ENCODE results near the gene GABBR1.

Gene GABBR1

DNA sequence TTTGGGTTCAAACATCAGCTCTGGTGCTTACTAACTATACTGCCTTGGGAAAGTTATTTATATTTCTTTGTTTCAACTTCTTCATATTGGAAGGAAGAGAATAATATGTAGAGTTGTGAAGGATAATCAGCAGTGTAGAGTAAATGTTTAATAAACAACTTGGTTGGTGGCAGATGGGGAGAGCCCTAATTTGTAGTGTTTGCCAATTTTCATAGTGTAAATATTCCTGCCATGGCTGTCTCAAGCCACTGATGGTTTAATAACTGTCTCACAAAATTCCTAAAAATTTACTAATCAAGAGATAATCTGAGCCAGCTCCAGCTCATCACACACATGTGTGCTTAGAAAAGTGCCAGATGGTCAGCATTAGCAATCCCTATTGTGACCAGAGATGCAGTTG is 48.2 kb downstream of the GABBR1 start, which contains the start of gene OR2H2:
Gene OR2H2 (plus strand): TSS at position 301 of the 400 bp plus-strand sequence. CDS start 2,824 bp downstream, outside the sequence.
- no peaks in the 10 kb centered on the region for H3K79me2 ChIP-seq (ENCODE audit: insufficient read depth, low read depth)

GRCh38 chr6:29577544-29577943 is 55.4 kb downstream of the GABBR1 start:
- Histone ChIP-seq H2AFZ (ENCODE audit: low read depth) (no peak overlapping the region), H3K4me1 (ENCODE audit: low read depth, poor library complexity, severe bottlenecking) (no peaks in the 10 kb centered on the region), H3K9ac (no peak overlapping the region), H3K4me3 (IDR thresholded peaks at IDR 0.05; ENCODE audit: insufficient read depth, low read depth, low read length) (no peak overlapping the region), H3K79me2 (ENCODE audit: insufficient read depth, low read depth) (no peaks in the 10 kb centered on the region), H3K4me2 (no peak overlapping the region), H3K36me3 (ENCODE audit: insufficient read depth) (no peaks in the 10 kb centered on the region), H3K27ac (no peak overlapping the region), H3K27me3 (ENCODE audit: insufficient read depth, low read depth) (no peaks in the 10 kb centered on the region), H4K20me1 (ENCODE audit: insufficient read depth) (no peaks in the 10 kb centered on the region)
- no peak for TF ChIP-seq CTCF (conservative IDR thresholded peaks at IDR 0.05; ENCODE audit: low read depth, low read length)

More for the DNA sequence above, 48.2 kb downstream of the GABBR1 start, which contains the start of gene OR2H2:
- Histone ChIP-seq H4K20me1 (ENCODE audit: insufficient read depth) (no peaks in the 10 kb centered on the region), H3K4me3 (IDR thresholded peaks at IDR 0.05; ENCODE audit: insufficient read depth, low read depth, low read length) (no peak within 1 kb of the TSS), H3K4me1 (ENCODE audit: low read depth, poor library complexity, severe bottlenecking) (no peaks in the 10 kb centered on the region), H3K4me2 (no peak within 1 kb of the TSS), H3K27me3 (ENCODE audit: insufficient read depth, low read depth) (no peaks in the 10 kb centered on the region), H2AFZ (ENCODE audit: low read depth) (no peak within 1 kb of the TSS), H3K9ac (no peak within 1 kb of the TSS), H3K36me3 (ENCODE audit: insufficient read depth) (no peaks in the 10 kb centered on the region), H3K27ac (no peak within 1 kb of the TSS)
- TF ChIP-seq CTCF (conservative IDR thresholded peaks at IDR 0.05; ENCODE audit: low read depth, low read length) = no peak

GRCh38 chr6:29576056-29576455 is 56.9 kb downstream of the GABBR1 start:
- Histone ChIP-seq H3K36me3 (ENCODE audit: insufficient read depth) (no peaks in the 10 kb centered on the region), H3K4me2 (no peak overlapping the region), H3K9ac (no peak overlapping the region), H3K4me3 (IDR thresholded peaks at IDR 0.05; ENCODE audit: insufficient read depth, low read depth, low read length) (no peak overlapping the region), H3K27me3 (ENCODE audit: insufficient read depth, low read depth) (no peaks in the 10 kb centered on the region), H3K4me1 (ENCODE audit: low read depth, poor library complexity, severe bottlenecking) (no peaks in the 10 kb centered on the region), H3K27ac (no peak overlapping the region), H3K79me2 (ENCODE audit: insufficient read depth, low read depth) (no peaks in the 10 kb centered on the region), H2AFZ (ENCODE audit: low read depth) (no peak overlapping the region), H4K20me1 (ENCODE audit: insufficient read depth) (no peaks in the 10 kb centered on the region)
- no peak for TF ChIP-seq CTCF (conservative IDR thresholded peaks at IDR 0.05; ENCODE audit: low read depth, low read length)

DNA sequence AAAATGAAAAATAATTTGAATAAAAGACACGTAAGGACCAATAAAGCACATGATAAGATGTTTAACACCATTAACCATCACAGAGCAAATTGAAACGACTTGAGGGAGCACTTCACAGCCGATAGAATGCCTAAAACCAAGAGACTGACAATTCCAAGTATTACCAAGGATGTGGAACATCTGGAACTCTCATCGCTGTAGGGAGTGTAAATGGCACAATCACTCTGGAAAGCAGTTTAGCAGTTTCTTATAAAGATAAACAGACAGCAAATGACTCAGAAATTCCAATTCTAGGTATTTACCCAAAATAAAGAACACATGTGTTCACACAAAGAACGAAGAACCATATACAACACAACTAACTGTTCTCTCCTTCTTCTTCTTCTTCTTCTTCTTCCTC is 65.0 kb downstream of the GABBR1 start:
- Histone ChIP-seq H3K79me2 (ENCODE audit: insufficient read depth, low read depth) (no peaks in the 10 kb centered on the region), H3K4me1 (ENCODE audit: low read depth, poor library complexity, severe bottlenecking) (no peaks in the 10 kb centered on the region), H3K9ac (no peak overlapping the region), H3K4me3 (IDR thresholded peaks at IDR 0.05; ENCODE audit: insufficient read depth, low read depth, low read length) (no peak overlapping the region), H4K20me1 (ENCODE audit: insufficient read depth) (no peaks in the 10 kb centered on the region), H3K27me3 (ENCODE audit: insufficient read depth, low read depth) (no peaks in the 10 kb centered on the region), H2AFZ (ENCODE audit: low read depth) (no peak overlapping the region), H3K4me2 (no peak overlapping the region), H3K36me3 (ENCODE audit: insufficient read depth) (no peaks in the 10 kb centered on the region), H3K27ac (no peak overlapping the region)
- TF ChIP-seq CTCF (conservative IDR thresholded peaks at IDR 0.05; ENCODE audit: low read depth, low read length) = no peak

All from KMS-11 (cell line).